GM18526 (cell line): ENCODE measurements around the gene VSIG2.

Experiments
- POLR2A ChIP-seq: IDR thresholded peaks from 3 replicates; pipeline ENCODE4 v1.6.1; 2011; ENCODE audit not compliant: insufficient read length; ENCODE audit errors: extremely low read depth

The VSIG2 gene

GRCh38 chr11:124717786-124718651, 34.0 kb downstream of the VSIG2 start:
- TF ChIP-seq POLR2A = no peak

DNA sequence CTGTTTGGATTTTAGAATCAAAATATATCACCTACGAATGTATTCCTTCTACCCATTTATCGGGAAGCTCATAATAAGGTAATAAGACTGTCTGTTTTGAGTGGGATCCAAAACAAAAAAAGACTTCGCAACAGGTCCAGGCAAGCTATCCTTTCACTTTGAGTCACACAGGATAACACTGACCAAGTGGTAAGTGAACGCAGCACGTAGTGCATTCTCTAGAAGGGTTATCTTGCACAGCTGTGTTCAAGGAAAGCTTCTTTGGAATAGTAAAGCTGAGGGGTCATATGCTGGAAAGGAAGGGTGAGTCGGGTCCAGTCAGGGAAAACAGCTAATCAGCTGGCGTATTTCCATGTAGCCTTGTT, 34.7 kb downstream of the VSIG2 start:
- no peak for TF ChIP-seq POLR2A

DNA sequence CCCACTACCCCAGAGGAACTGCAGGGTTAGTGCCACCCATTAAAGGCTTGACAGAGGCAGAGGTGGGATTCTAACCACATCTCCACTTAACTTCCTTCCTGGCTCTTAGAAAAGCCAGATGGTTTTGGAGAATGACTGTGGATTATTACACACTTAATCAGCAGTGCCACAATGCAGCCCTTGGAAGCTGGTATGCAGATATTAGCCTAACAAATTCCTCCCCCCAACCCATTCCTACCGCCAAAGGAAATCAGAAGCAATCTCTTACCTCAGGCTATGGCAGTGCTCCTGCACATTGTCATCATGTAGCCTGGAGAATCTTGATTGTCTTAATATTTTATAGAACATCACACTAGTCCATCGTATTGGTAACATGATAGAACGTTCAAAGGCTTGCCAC, 35.5 kb downstream of the VSIG2 start:
- no peak for TF ChIP-seq POLR2A

GRCh38 chr11:124712392-124712791, 39.7 kb downstream of the VSIG2 start:
- TF ChIP-seq POLR2A = no peak

DNA sequence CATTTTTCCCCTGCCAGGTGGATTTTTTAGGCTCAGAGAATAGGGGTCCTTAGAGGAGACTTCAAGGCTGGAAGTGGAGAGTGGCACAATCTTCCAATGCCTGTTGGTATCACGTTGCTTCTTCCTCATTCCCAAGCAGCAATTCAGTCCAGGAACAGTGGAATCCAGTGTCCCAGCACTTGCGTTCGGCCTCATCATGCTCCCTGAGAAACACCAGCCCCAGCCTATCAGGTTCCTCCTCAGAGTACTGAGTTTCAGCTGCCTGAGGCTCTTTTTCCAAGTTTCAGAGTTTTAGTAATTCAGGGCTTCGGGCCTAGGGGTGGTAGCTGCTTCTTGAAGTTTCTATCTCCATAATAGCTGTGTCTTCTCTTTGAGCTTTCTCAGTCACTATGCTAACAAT, 44.2 kb downstream of the VSIG2 start:
- TF ChIP-seq POLR2A = no peak

GRCh38 chr11:124700028-124700427, 52.0 kb downstream of the VSIG2 start:
- TF ChIP-seq POLR2A = no peak

- no peak for TF ChIP-seq POLR2A
Observed at GRCh38 chr11:124699547-124699946, 52.5 kb downstream of the VSIG2 start.
